IgD-negative memory B cell (primary cell): Measurements from ENCODE around the gene PPP2R3B. TPM values are rescaled to one million over a fixed set of nuclear protein-coding genes. Genes with fewer than 3 reads are reported as not detected.
A peak's percentile ranks its signal among the peaks of the same experiment; 100 is the strongest.
"Not testable (repeated sequence)": the region's sequence is repeated elsewhere in the genome, so short reads cannot be mapped to it uniquely, and the experiment has no call there.

ENCODE experiments used
- H3K27ac Mint-ChIP-seq, 3 donors: one replicate each; pipeline ENCODE4 v1.8.0; 2020 to 2022; ENCODE audit warnings: mild to moderate bottlenecking in 3 of 3, mixed read lengths in 3 of 3, moderate library complexity in 1 of 3
- H3K27me3 Mint-ChIP-seq: one replicate; pipeline ENCODE4 v1.8.0; 2021; ENCODE audit warnings: mixed read lengths
- H3K36me3 Mint-ChIP-seq: one replicate; pipeline ENCODE4 v1.8.0; 2020; ENCODE audit warnings: mild to moderate bottlenecking, mixed read lengths
- H3K4me1 Mint-ChIP-seq, 3 donors: one replicate each; pipeline ENCODE4 v1.8.0; 2020 to 2022; ENCODE audit warnings: mixed read lengths in 3 of 3, mild to moderate bottlenecking in 1 of 3
- H3K4me3 Mint-ChIP-seq, 4 donors: one replicate each; pipeline ENCODE4 v1.8.0; 2020 to 2022; ENCODE audit warnings: mild to moderate bottlenecking in 4 of 4, mixed read lengths in 4 of 4, moderate library complexity in 3 of 4
- H3K9me3 Mint-ChIP-seq, 3 donors: one replicate each; pipeline ENCODE4 v1.8.0; 2020 to 2021; ENCODE audit warnings: mixed read lengths in 3 of 3, mild to moderate bottlenecking in 1 of 3
- polyA plus RNA-seq: library from polyadenylated mRNA; unstranded; fragments of 300-500 nt; fragmentation: Illumina TruSeq; gene quantifications from one replicate; pipeline ENCODE4 v1.2.3, GENCODE V29; 2021

PPP2R3B gene
- polyA plus RNA-seq, 1 donor from 2014 or later: 9.2 TPM

DNA sequence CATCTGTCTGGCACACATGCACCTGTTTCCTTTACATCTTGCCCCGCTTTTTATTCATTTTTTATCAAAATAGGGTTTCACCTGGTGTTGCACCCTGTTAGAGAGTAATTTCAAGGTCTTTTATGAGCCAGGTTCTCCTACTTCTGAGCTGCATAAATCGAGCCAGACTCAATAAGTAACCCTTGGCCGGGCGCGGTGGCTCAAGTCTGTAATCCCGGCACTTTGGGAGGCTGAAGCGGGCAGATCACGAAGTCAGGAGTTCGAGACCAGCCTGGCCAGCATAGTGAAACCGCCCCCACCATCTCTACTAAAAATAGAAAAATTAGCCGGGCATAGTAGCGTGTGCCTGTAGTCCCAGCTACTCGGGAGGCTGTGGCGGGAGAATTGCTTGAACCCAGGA lies 1.0 kb upstream of the PPP2R3B start:
- peaks cover 6 to 12% (median 9%) of the 10 kb centered on the region in 3 donors for H3K4me1 Mint-ChIP-seq
- no peaks in the 10 kb centered on the region for H3K9me3 Mint-ChIP-seq
- H3K27ac Mint-ChIP-seq: peak overlapping the region; percentile 92 to 100 (median 95)
- H3K27me3 Mint-ChIP-seq: no peaks in the 10 kb centered on the region
- H3K4me3 Mint-ChIP-seq: peak overlapping the region; percentile 82 to 97 (median 93)
- H3K36me3 Mint-ChIP-seq: peaks cover 2% of the 10 kb centered on the region

DNA sequence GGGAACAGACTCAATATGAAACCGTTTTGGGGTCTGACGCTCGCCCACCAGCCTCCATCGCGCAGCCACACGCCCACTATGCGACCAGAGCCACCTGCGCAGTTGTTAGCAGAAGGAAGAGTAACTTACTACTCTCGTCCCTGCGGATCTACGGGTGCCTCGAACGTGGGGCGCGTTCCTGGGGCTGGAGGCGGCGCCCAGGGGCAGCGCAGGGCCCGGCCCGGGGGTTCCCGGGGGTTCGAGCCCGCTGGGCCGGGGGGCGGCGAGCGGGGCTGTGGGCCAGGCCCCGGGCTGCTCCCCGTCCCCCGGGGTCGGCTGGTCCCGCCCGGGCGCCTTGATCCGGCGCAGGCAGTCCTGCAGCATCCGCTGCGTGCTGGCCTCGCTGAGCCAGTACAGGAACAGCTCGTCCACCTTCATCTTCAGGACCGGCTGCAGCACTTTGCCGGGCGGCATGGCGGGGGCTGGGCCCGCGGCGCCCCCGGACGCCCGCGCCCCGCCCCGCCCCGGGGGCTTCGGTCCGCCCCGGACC lies 404 bp downstream of the PPP2R3B start:
- H3K9me3 Mint-ChIP-seq: no peaks in the 10 kb centered on the region
- H3K4me3 Mint-ChIP-seq: peak overlapping the region; percentile 33 to 72 (median 51)
- peaks cover 5 to 14% (median 8%) of the 10 kb centered on the region in 3 donors for H3K4me1 Mint-ChIP-seq
- H3K36me3 Mint-ChIP-seq: no peaks in the 10 kb centered on the region
- H3K27ac Mint-ChIP-seq: peak overlapping the region in 2 of 3 donors; percentile 92 to 95
- H3K27me3 Mint-ChIP-seq: no peaks in the 10 kb centered on the region

DNA sequence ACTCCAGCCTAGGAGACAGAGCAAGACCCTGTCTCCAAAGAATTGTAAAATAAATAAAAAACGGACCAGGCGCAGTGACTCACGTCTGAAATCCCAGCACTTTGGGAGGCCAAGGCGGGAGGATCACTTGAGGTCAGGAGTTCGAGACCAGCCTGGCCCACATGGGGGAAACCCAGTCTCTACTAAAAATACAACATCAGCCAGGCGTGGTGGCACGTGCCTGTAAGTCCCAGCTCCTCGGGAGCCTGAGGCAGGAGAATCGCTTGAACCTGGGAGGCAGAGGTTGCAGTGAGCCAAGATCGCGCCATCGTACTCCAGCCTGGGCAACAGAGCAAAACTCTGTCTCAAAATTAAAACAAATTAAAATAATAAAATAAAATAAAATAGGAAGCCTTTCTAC lies 971 bp downstream of the PPP2R3B start:
- H3K4me1 Mint-ChIP-seq: peaks cover 5 to 14% (median 8%) of the 10 kb centered on the region in 3 donors
- H3K27ac Mint-ChIP-seq: peak overlapping the region in 1 of 3 donors; percentile 92
- not testable (repeated sequence) for H3K36me3 Mint-ChIP-seq, H3K9me3 Mint-ChIP-seq, H3K27me3 Mint-ChIP-seq
- peak overlapping the region; percentile 33 to 76 (median 55) for H3K4me3 Mint-ChIP-seq

DNA sequence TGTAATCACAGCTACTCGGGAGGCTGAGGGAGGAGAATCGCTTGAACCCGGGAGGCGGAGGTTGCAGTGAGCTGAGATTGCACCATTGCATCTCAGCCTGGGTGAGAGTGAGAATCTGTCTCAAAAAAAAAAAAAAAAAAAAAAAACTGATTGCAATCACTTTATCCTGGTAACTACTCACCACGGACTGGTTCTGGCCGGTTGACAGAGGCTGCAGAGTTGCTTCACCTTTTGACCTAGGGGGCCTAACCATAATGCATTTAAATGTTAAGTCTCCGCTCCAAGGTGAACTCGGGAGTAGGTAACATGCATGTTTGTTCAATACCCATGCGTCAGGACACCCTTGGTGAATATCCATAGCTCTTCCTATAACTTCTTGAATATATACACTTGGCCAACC lies 1.8 kb downstream of the PPP2R3B start:
- no peaks in the 10 kb centered on the region for H3K9me3 Mint-ChIP-seq
- H3K27me3 Mint-ChIP-seq: no peaks in the 10 kb centered on the region
- peak overlapping the region in 1 of 3 donors; percentile 29 for H3K27ac Mint-ChIP-seq
- peaks cover 5 to 14% (median 9%) of the 10 kb centered on the region in 3 donors for H3K4me1 Mint-ChIP-seq
- H3K4me3 Mint-ChIP-seq: peak overlapping the region in 1 of 4 donors; percentile 0
- no peaks in the 10 kb centered on the region for H3K36me3 Mint-ChIP-seq

DNA sequence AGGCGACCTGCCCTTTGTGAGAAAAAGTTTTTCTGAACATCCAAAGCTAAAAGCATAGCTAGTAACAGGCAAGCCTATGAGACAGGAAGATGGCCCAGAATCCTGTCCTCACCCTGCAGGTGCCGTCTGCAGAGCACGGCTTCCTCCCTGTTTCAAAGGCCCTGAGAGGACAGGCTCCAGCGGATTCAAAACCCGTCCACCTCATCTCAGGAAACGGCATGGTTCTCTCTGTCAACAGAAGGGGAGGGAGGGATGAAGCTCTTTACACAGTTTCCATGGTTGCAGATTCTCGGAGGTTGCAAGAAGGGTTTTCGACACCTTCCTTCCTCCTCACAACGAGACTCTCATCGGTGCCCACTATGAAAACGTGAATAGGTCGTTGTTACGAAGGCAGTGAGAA lies 8.3 kb downstream of the PPP2R3B start:
- no peak overlapping the region for H3K27ac Mint-ChIP-seq
- H3K4me1 Mint-ChIP-seq: peaks cover 0 to 14% (median 13%) of the 10 kb centered on the region in 3 donors
- no peaks in the 10 kb centered on the region for H3K36me3 Mint-ChIP-seq
- H3K27me3 Mint-ChIP-seq: peaks cover 20% of the 10 kb centered on the region
- H3K4me3 Mint-ChIP-seq: no peak overlapping the region
- no peaks in the 10 kb centered on the region for H3K9me3 Mint-ChIP-seq

DNA sequence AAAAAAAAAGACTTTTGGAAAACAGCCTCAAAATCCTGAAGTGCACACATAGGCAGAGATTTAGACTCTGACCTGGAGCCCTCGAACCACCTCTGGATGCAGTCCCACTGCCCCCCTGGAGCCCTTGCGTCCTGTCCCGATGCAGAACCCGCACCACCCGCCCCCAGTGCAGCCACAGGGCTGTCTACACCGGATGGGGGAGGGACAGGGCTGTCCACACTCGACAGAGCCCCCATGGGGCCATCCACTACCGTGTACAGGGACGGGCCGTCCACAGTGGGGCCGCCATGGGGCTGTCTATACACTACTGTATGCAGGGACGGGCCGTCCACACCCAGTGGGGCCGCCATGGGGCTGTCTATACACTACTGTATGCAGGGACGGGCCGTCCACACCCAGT lies 10.5 kb downstream of the PPP2R3B start:
- H3K27me3 Mint-ChIP-seq: peaks cover 32% of the 10 kb centered on the region
- not testable (repeated sequence) for H3K27ac Mint-ChIP-seq, H3K9me3 Mint-ChIP-seq, H3K4me3 Mint-ChIP-seq, H3K36me3 Mint-ChIP-seq
- H3K4me1 Mint-ChIP-seq: peaks cover 5 to 17% (median 15%) of the 10 kb centered on the region in 3 donors

DNA sequence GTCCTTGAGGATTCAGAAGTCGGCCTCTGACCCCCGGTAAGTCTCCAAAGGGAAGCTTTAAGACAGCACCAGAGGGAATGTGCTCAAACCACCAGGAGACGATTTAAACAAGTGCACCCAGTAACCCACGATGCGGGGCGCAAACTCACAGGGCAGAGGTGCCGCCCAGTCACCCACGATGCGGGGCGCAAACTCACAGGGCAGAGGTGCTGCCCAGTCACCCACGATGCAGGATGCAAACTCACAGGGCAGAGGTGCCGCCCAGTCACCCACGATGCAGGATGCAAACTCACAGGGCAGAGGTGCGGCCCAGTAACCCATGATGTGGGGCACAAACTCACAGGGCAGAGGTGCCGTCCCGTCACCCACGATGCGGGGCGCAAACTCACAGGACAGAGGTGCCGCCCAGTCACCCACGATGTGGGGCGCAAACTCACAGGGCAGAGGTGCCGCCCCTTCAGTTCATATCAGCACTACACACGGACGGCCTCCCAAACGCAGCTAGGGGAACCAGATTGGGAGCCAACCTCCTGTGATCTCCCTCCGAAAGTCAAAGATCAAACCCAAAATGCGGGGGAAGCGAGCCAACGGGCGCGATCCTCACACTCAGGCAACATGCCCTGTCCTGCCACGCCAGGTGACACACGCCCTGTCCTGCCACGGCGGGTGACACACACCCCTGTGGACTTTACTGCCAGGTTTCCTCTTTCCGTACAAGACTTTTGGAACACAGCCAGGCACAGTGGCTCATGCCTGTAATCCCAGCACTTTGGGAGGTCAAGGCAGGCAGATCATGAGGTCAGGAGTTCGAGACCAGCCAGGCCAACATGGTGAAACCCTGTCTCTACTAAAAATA lies 11.3 kb downstream of the PPP2R3B start:
- peaks cover 5 to 17% (median 15%) of the 10 kb centered on the region in 3 donors for H3K4me1 Mint-ChIP-seq
- H3K27ac Mint-ChIP-seq: no peak overlapping the region
- peaks cover 0 to 2% (median 0%) of the 10 kb centered on the region in 3 donors for H3K9me3 Mint-ChIP-seq
- peaks cover 36% of the 10 kb centered on the region for H3K27me3 Mint-ChIP-seq
- peak overlapping the region in 3 of 4 donors; percentile 54 to 83 (median 66) for H3K4me3 Mint-ChIP-seq
- no peaks in the 10 kb centered on the region for H3K36me3 Mint-ChIP-seq

DNA sequence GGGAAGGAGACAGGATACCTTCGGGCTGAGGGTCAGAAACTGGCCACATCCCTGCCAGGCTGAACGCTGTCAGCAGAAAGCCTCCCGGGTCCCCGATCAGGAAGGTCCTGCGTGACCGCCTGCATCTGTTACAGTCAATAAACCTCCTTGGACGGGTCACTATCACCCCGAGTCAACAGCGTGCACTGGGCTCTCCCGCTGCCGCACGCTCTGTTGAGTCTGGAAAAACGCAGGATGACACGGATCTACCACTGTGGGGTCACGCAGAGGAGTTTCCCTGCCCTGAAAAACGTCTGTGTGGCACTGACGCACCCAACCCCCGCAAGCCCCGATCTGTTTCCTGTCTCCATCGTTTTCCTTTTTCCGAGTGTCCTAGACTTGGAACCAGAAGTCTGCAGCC lies 12.1 kb downstream of the PPP2R3B start:
- H3K36me3 Mint-ChIP-seq: no peaks in the 10 kb centered on the region
- H3K27ac Mint-ChIP-seq: no peak overlapping the region
- H3K27me3 Mint-ChIP-seq: peaks cover 36% of the 10 kb centered on the region
- peaks cover 0 to 2% (median 0%) of the 10 kb centered on the region in 3 donors for H3K9me3 Mint-ChIP-seq
- peak overlapping the region in 3 of 4 donors; percentile 41 to 83 (median 66) for H3K4me3 Mint-ChIP-seq
- H3K4me1 Mint-ChIP-seq: peaks cover 5 to 16% (median 13%) of the 10 kb centered on the region in 3 donors

DNA sequence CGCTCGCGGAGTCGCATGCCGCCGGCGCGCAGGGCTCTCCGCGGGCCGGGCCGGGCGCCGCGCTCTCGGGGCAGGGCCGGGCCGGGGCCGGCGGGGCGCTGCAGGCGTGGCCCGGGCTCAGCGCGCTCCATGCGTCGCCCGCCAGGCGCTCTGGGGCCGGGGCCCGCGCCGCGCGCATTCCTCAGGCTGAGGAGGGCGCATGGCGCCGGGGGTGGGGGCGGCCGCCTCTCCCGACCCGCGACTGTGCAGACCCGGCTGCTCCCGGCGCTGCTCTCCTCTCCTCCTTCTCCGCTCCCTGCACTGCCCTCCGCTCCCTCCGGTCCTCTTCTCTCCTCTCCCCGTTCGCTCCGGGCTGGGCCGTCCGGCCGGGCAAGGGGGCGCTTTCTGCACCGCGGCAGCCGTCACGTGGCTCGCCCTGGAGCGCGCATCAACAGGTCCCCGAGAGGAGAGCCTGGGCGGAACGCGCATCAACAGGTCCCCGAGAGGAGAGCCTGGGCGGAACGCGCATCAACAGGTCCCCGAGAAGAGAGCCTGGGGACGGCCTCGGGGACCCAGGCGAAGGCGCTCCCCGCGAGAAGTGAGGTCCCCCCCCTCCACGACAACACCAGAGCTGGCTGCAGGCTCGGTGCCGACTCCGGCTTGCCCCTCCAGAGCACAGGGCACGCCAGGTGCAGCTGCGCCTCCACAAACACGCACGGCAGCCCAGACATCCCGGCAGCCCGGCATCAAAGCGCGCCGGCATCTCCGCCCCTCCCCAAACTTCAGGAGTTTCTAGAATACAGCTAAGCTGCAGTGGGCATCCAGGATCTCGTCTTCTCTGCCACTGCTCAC lies 12.9 kb downstream of the PPP2R3B start:
- peaks cover 0 to 2% (median 0%) of the 10 kb centered on the region in 3 donors for H3K9me3 Mint-ChIP-seq
- peak overlapping the region in 3 of 4 donors; percentile 41 to 87 (median 66) for H3K4me3 Mint-ChIP-seq
- no peak overlapping the region for H3K27ac Mint-ChIP-seq
- peaks cover 5 to 17% (median 13%) of the 10 kb centered on the region in 3 donors for H3K4me1 Mint-ChIP-seq
- H3K27me3 Mint-ChIP-seq: peaks cover 36% of the 10 kb centered on the region
- no peaks in the 10 kb centered on the region for H3K36me3 Mint-ChIP-seq

DNA sequence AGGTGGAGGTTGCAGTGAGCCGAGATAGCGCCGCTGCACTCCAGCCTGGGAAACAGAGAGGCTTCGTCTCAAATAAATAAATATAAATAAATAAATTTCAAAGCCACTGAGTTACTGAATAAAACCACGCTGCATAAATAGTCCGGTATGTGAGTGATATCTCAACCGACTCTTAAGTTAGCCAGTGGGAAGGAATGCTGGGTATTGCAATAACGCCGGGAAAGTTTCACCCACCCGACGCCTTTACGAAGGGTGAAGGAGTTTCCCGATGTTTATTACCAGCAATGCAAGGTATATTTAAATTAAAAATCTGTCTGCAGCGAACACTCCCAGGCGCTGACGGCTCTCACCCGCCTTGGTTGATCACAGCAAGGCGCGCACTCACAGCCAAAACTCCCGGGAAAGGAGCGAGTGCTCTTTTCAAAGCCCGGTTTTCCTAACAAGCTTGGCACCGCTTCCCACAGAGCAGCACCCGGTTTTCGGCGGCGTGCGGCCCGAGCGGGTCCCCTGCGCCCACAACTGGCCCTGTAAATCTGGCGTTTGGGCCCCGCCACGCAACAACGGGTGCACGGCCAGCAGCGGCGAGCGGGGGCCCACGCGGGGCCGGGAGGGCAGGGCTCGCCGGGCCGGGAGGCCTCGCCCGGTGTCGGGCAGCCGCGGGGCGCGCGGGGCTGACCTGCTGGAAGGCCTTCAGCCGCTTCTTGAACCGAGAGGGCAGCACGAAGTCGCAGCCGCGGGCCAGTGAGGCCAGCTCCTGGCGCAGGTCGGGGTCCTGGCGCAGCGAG lies 13.7 kb downstream of the PPP2R3B start:
- no peaks in the 10 kb centered on the region for H3K36me3 Mint-ChIP-seq
- H3K4me1 Mint-ChIP-seq: peaks cover 5 to 18% (median 13%) of the 10 kb centered on the region in 3 donors
- no peak overlapping the region for H3K27ac Mint-ChIP-seq
- H3K9me3 Mint-ChIP-seq: peaks cover 0 to 2% (median 0%) of the 10 kb centered on the region in 3 donors
- peak overlapping the region in 2 of 4 donors; percentile 41 to 58 for H3K4me3 Mint-ChIP-seq
- H3K27me3 Mint-ChIP-seq: peaks cover 36% of the 10 kb centered on the region

DNA sequence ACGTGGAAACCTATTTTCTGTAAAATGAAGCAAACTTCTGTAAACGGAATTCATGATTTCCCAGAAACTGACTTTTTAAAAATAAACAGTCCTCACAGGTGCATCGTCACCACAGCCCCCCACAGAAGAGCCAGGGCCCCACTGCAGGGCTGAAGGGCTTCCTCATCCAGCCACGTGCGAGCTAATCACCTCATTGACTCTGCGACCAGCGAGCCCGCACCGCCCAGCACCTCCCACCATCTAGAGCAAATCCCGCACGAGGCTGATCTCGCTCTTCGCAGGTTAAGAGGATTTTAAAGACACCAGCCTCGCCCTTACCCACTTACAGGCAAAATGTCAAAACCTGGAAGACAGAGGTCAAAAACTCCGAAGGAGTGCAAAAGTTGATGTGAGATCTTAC lies 14.8 kb downstream of the PPP2R3B start:
- Mint-ChIP-seq H3K9me3 (peaks cover 0 to 2% (median 0%) of the 10 kb centered on the region in 3 donors), H3K27ac (no peak overlapping the region), H3K4me1 (peaks cover 5 to 24% (median 13%) of the 10 kb centered on the region in 3 donors), H3K27me3 (peaks cover 36% of the 10 kb centered on the region), H3K36me3 (no peaks in the 10 kb centered on the region), H3K4me3 (peak overlapping the region in 3 of 4 donors; percentile 43 to 55 (median 53))

DNA sequence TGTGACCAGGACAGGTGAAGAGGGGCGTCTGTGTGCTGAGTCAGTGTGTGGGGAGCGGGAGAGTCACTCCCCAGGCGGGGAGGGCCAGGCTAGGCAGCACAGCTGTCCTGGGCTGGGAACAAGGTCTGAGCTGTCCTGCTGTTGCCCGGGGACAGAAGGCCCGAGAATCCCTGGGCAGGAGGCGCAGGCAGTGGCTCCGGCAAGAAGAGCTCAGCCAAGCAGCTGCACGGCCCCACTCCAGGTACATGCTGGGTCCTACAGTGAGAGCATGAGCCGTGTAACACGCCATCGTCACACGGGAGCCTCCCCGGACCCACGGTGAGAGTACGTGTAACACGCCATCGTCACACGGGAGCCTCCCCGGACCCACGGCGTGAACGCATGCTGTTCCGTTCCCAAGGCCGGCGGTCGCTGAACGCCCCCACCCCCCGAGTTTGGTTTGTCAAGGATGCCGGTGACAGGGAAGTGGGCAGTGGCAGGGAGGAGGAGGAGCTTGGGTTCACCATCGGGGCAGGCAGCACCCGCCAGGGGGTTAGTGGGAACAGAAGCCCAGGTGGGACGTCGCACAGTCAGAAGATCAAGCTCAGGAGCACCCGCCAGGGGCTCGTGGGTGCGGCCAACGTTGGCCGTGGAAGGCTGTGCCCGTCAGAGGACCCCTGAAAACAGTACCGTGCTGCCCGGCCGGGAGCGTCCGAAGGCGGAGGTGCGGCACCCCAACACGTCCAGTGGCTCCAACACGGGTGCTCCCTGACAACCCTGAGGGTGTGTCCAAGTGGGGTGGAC lies 15.6 kb downstream of the PPP2R3B start:
- Mint-ChIP-seq H3K9me3 (peaks cover 0 to 2% (median 0%) of the 10 kb centered on the region in 3 donors), H3K4me3 (no peak overlapping the region), H3K27me3 (peaks cover 36% of the 10 kb centered on the region), H3K27ac (no peak overlapping the region), H3K4me1 (peaks cover 5 to 24% (median 13%) of the 10 kb centered on the region in 3 donors), H3K36me3 (no peaks in the 10 kb centered on the region)

DNA sequence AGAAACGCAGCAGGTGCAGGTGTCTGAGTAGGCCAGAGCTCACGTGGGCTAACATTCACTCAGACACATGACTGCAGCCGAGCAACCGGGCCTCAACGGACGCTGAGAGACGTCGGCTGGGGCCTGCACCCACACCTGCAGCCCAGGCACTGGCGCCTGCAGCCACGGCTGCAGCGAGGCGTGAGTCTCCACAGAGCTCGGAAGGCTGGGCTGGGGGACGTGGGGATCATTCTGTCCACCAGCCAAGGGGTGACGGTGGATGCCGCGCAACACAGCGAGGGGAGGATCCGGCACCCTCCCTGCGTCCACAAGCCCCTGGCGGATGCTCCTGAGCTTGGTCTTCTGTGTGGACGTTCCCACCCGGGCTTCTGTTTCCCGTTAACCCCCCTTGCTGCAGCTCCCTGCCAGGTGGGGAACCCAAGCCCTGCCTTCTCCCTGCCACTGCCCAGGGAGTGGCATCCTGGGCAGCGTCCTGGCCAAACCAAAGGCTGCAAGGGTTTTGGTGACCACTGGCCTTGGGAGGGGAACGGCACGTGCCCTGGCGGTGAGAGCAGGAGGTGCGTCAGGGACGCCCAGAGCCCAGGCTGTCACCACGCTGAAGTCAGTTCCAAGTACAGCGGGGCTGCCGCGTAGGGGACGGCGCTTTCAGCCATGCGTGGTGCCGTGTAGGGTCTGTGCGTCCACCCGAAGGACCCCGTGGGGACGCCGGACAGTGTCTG lies 16.3 kb downstream of the PPP2R3B start:
- Mint-ChIP-seq H3K36me3 (no peaks in the 10 kb centered on the region), H3K4me3 (no peak overlapping the region), H3K27me3 (peaks cover 32% of the 10 kb centered on the region), H3K9me3 (peaks cover 0 to 2% (median 0%) of the 10 kb centered on the region in 3 donors), H3K4me1 (peaks cover 5 to 23% (median 11%) of the 10 kb centered on the region in 3 donors), H3K27ac (peak overlapping the region in 1 of 3 donors; percentile 31)
